GM18499 (cell line): ENCODE data around the gene CTNNBIP1.
"Not testable (repeated sequence)": the region's sequence is repeated elsewhere in the genome, so short reads cannot be mapped to it uniquely, and the experiment has no call there.

Experiments
- ATAC-seq: cut with Tn5 transposase; IDR thresholded peaks from one replicate; pipeline ENCODE4 v1.9.1; 2021; ENCODE audit warnings: moderate number of reproducible peaks; ENCODE audit not compliant: insufficient read depth, unreplicated experiment

The CTNNBIP1 gene, protein sequence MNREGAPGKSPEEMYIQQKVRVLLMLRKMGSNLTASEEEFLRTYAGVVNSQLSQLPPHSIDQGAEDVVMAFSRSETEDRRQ

DNA sequence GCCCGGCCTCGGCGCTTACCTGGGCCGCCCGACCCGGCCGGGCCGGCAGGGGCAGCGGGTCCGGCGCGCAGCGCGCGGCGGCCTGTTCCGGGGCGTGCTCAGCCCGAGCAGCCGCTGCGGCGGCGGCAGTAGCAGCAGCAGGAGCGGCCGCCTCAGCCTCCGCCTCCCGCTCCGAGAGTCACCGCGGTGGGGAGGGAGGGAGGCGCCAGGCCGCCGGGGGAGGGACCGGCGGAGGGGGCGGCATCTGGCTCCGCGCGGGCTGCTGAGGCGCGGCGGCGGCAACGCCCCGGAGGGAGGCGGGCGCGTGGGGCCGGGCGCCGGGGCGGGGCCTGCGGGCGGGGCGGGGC is at the start of gene CTNNBIP1:
Gene CTNNBIP1 (minus strand): TSS at position 194 of the 347 bp plus-strand sequence. CDS start 38,205 bp downstream, outside the sequence.
- no peak for ATAC-seq

DNA sequence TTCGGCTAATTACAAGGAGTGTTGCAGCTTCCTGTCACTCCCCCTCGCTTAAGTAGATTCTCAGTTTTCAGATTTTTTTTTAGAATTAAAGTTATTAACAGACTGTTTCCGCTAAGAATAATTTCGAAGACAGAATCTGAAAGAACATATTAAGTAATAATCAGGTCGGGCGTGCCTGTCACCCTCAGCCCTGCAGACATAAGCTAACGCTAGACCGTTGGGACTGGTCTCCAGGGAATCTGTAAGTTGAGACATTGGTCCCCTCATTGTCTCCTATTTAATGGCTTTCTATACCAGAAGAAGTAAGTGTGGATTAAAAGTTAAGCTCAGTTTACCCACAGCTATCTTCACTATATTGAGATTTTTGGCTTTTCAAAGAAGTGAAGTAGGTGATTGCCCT is 47.7 kb upstream of the CTNNBIP1 start:
- no peak for ATAC-seq

DNA sequence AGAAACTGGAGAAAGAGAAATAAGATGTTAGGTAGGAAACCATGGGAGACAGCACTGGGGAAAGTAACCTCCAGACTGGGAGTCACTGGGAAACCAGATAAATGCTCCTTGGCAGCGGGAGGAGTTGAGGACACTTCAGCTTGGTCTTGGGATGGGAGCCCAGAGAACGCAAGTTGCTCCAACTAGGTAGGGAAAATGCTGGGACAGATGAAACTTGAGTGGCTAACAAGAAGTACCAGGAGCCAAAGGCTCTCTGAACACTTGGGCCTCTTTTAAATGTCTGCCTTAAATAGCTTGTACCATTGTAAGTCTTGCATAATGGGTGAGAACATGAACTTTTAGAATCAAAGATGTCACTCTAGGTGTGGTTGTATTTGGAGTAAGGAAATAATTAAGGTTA is 36.2 kb upstream of the CTNNBIP1 start:
- ATAC-seq = no peak

DNA sequence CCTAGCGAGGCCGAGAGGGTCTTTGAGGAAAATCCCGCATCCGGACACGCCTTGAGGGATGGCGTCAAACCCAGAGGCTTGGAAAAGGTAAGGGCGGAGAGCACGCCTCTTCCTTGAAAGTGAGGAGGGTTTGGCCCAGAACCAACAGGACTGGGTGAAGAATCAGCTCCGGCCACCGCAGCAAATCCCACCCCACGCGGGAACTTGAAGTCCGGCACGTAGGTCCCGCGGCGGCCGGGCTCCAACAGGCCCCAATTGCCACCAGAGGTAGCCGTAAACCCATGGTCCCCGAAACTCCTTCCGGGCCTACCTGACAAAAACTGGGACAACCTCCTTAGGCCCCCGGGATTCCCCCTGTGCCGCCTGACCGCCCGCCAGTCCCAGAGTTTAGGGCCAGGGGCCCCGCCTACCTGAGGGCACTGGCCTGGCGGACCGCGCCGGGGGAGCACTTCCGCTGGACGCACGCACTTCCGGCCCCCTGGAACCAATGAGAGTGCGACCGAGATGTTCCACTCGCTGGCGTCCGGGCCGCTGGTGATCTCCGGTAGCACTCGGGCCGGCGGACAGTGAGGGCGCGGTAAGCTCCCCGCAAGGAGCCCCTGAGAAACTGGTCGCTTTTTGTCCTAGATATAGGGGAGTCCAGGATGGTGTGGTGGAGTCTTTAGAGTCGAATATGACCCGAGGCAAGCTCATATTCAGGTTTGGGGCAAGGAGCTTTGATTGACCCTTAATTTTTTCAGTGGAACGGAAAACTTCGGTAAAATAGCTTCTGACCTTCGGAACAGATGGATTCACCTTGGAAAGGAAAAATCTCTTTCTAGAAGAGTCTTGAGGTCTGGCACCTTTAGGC is 33.1 kb upstream of the CTNNBIP1 start, which contains the start of the genes LZIC and NMNAT1:
Gene LZIC (minus strand): TSS at position 453 of the 850 bp plus-strand sequence. CDS start 6,772 bp downstream, outside the sequence.
Gene NMNAT1 (plus strand): TSS at position 537 of the 850 bp plus-strand sequence. CDS start 28,599 bp downstream, outside the sequence.
- ATAC-seq = no peak

DNA sequence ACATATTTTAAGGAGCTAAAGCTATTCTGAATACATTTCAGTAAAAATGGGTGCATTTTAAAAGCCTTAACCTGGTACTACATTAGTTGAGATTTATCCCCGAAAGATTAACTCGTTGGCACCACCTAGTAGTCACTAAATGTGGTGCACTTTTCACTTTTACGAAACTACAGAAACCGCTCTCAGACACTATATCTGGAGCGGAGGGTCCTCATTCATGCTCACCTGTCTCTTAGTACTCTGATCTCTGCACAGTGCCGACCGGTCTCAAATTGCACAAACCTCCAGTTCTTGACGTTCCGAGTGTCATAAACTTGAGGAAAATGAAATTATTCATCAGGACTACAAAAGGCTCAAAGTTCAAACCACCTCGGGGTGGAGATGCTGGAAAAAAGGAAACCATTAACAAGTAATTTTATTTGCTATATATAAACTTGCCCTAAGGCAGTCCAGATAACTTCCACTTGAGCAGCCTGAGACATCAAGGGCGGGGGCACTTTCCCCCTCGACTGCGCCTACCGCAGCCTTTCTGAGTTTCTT is 32.4 kb upstream of the CTNNBIP1 start:
- ATAC-seq = no peak

DNA sequence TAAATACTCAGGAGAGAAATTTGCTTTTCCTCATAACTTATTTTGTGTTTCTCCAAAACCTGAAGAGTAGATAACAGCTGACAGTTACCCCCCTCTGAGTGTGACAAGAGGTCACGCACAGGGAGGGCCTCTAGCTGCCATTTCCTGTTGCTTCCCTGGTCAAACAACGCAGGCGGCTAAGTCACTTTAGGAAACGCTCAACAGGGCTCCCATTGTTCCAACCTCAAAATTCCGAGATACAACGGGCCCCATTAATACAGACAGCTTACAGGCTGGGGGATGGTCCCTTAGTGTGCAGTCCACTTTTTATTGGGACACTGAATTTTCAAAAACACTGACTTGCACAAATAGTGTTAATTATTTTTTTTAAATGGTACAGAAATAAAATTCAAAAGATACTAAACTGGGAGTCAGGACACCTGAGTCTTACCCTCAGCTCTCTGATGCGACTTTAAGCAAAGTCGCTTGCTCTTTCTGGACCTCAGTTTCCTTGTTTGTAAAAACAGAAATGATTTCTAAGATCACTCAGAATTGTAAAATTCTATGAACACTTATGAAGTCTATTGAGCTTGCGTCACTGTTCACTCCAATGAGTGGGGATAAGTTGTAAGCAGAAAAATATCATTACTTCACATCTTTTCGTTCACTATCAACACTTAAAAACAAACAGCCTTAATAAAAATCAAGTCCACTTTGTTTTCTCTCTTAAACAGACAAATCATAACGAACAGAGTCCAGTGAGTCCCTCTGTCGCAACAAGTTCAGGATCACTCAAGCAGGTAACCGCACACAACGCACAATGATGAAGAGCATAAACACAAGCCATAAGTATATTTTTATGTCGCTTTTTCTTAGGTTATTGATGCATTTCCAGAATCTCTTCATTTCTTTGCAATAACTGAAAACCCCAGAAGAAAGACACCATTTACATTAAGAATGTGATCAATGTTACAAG is 19.6 kb upstream of the CTNNBIP1 start:
- ATAC-seq = no peak

DNA sequence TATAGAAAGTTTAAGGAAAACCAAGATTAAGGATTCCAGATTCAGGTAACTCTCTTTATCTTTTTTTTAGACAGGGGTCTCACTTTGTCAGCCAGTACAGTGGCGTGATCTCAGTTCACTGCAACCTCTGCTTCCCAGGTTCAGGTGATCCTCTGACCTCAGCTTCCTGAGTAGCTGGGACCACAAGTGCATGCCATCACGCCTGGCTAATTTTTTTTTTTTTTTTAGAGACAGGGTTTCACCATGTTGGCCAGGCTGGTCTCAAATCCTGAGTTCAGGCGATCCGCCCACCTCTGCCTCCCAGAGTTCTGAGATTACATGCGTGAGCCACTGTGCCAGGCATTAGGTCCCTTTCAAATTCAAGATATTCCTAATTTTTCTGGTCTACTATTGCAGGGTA is 17.2 kb upstream of the CTNNBIP1 start:
- ATAC-seq = no peak

DNA sequence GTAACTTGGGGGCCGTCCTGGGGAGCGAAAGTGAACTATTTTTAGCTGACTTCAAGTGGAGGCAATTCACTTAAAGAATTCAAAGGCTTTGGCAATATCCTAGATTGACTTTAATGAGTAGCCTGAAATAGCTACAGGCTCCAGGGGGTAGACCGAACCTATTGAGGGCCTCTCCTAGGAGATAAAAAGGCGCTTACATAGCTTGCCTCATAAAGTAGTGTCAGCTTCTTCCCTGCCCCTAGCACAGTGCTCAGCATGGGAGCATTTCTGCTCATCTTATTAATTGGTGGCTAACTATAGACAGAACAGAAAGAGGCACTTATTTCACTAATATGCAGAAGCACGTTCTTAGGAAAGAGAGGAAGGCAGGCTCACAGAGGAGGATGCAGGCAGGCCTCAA is 12.3 kb upstream of the CTNNBIP1 start:
- no peak for ATAC-seq

DNA sequence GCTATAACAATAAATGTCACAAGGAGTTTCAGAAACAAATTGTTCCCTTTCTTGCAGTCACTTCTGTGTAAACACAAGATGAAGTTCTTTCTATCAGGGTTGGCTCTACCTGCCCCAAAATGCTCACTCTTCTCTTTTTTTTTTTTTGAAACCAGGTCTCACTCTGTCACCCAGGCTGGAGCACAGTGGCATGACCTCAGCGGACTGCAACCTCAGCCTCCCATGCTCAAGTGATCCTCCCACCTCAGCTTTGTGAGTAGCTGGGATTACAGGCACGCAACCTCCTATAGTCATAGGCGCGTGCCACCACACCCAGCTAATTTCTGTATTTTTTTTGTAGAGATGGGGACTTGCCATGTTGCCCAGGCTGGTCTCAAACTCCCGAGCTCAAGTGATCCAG is 10.5 kb upstream of the CTNNBIP1 start:
- ATAC-seq = no peak

DNA sequence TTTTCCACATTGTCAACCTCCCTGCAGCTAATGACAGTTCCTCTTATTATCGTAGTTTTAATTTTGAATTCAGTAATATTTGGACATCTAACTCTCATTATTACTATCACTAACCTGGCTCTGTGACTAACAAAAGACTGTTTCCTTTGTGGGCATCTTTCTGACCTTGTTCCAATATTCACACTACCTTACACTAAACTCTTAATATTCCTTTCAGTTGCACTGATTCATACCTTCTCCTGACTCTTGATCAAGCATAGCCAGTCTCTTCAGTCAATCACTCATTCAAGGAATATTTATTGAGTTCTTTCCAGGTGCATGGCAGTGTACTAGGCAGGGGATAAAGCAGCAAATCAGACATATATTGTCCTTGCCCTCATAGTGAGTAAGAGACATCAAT is 7.8 kb upstream of the CTNNBIP1 start:
- no peak for ATAC-seq

DNA sequence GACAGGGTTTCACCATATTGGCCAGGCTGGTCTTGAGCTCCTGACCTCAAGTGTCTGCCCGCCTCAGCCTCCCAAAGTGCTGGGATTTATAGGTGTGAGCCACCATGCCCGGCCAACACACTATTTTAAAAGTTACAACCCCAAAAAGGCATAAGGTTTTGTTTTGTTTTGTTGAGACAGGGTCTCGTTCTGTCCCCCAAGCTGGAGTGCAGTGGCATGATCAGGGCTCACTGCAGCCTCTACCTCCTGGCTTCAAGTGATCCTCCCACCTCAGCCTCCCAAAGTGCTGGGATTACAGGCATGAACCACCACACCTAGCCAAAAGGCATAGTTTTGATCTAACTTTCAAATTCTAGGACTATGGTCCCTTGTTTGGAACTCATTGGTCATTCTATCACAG is 7.4 kb upstream of the CTNNBIP1 start:
- ATAC-seq = not testable (repeated sequence)

DNA sequence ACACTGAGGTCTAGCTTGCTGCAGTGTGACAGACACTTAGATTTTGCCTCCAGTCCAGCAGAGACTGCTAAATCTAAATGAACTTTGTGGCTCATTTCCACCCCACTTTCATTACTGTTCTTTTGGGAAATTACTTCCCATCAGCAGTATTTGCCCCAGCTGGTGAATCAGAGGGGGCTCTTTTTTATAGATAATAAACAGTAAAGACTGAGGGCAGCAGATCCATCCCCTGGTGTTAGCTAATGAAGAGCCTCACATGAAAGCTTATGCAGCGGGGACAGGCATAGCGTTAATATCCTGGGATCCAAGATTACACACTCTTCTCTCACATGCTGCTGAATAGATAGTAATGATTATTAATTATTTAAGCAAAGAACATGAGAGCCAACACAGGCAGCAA is 6.4 kb upstream of the CTNNBIP1 start:
- ATAC-seq = no peak

DNA sequence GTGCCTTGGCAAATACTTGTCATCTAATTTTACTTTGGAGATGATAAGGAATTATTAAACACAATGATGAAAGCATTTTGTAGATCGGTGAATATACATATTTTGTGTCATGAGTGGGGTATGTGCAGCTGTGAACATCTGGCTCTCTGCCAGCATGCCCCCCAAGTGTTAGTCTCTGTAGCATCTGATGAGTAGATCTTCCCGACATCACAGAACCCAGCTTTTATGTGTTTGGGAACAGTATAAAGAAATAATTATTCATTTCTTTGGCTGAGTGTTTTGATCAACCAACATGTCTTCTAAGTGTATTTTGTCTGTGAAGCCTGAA is 4.5 kb upstream of the CTNNBIP1 start:
- ATAC-seq = no peak

DNA sequence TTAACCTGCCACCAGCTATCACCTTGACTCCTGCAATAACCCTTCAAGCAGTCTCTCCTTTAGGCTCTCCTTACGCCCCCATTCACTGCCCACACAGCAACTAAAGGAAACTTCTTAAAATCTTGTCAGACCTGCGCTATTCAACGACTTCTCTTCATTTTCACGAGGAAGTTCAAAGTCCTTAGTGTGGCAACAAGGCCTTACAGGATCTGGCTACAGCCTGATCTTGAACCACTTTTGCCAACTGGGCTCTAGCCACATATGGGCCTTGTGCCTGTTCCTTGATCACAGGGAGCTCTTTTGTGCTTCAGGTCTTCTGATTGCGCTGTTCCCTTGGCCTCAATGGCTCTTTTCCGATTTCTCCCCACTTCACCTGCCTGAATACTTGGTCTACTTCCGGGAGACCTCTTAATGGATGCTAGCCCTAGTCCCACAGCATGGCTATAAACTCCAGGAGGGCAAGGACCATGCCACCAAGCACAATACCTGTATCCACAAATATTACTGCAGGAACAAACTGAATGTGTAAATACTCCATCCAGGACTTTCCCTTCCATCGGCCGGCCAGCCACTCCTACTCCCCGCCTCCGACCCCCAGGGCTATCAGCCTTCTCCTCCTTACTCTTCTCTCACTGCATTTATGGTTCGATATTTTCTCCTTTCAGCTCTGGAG is 2.3 kb upstream of the CTNNBIP1 start:
- no peak for ATAC-seq

DNA sequence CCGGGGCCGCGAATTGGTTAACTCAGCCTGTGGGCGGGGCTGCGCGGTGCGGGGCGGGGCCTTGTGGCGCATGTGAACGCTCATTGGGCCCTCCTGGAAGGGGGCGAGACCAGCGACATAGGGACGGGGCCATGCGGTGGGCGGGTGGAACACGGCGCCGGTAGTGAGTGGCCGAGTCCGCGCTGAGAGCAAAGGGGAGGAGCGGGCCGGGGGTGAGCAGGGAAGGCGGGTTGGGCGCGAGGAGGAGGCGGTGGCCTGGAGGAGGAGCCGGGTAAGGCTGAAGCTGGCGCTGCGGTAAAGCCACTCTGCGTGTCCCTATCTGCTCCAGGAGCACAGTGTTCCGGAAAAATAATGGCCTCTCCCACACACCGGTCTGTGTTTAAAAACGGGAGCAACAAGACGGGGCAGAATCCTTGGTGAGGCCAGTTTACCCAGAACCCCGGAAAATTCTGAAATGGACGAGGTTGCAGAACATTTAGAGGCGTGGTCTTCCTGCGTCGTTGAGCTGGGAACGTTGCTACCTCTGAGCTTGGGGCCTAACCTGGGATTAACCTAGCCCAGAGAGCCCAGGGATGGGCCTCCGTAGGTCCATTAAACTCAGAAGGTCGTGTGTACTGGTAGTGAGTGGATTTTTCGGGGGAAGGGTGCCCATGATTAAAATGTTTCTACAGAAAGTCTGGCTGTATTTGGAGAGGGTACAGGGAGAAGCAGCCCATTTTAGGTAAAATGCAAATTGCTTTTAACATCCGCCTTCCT is 532 bp upstream of the CTNNBIP1 start:
- peak; percentile 71 for ATAC-seq

DNA sequence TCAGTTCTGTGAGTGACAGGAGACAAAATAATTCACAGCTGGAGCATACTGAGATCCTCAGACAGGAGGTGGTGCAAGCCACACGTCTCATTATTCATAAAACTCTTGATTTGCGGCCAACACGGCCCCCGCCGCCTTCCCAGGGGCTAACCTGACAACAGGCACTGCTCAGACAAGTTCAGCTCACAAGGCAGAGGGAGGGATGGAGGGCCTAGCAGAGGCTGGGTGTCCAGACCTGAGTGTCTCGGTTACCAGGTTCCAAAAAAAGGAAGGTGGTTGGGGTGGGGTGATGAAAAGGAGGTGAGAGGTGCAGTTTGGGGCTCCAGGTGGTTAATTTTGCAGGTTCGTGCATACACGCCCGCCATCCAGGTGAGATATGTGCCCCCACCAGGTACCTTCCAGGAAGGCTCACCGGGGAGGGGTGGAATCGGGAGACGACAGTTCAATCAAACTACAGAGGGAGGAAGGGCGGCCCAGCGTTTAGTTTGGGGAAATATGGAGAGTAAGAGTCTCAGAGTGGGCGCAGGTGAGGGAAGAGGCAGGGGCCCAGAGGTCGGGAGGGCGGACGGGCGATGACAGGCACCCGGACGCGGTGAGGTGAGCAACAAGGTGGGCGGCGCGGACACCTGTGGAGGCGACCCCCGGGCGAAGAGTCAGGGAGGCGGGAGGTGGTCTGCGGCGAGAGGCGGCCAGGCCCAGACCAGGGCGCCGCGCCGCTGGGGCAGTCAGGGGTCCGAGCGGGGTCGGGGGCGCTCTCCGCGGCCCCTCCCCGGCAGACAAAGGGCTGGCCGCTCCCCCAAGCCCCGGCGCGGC is 629 bp downstream of the CTNNBIP1 start:
- no peak for ATAC-seq

DNA sequence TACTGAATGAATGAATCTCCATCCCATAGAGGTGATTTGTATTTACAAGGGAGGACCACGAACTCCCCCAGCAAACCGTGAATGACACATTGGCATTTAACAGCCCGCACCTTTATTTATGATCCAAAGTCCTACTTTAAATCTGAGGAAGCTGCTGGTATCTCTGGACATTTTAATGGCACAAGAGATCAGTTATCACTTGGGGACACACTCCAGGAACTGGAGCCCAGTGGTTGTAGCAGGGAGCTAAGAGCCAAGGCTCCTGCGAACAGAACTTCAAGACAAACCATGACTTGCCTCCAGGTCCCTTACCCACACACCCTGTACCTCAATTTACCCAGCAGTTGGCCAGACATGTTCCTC is 1.2 kb downstream of the CTNNBIP1 start:
- ATAC-seq = no peak

DNA sequence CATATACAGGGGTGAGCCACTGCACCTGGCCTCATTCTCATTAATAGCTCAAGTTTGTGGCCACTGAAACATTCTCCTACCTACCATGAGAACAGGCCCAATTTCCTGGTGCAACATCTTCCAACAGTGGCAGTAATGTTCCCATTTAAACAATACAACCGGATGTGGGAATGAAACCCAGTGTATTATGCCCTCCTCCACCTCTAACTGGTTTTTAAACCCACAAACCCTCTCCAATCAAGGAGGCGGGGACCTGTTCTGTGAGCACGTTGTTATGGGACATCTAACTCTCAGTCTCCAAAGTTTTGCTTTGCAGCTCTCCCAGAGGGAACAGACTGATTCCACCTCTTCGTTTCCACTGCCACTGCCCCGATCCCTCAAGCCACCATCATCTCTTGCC is 2.6 kb downstream of the CTNNBIP1 start:
- ATAC-seq = no peak

DNA sequence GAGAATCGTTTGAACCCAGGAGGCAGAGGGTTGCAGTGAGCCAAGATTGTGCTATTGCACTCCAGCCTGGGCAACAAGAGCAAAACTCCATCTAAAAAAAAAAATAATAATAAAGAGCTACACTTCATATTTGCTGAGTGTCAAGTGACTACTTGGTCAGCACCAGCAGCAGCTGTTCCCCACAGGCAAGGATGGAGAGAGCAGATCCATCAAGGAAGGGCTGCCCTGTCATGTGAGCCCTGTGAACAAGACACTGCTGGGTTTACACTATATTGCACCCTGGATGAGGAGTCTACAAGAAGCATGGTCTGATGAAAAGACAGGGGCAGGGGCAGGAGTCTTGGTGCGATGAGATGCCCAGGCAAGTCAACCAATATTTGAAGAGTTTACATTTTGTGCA is 3.6 kb downstream of the CTNNBIP1 start:
- ATAC-seq = no peak
